Smooth muscle cell (in vitro differentiated cells): ENCODE data around the gene BRF1. TPM values are rescaled to one million over a fixed set of nuclear protein-coding genes. Genes with fewer than 3 reads are reported as not detected.

Source experiments
- DNase-seq: peaks from one replicate; lab custom pipeline; 2025; ENCODE audit not compliant: unreplicated experiment; lab: John Stamatoyannopoulos, UW
- H2AFZ ChIP-seq: fragments of 200-600 bp; sonication (generic); 2 replicates; pipeline ENCODE4 v1.6.0; 2016; ENCODE audit warnings: antibody characterized with exemption, low read depth, mild to moderate bottlenecking
- H3F3A ChIP-seq: fragments of 200-600 bp; sonication (generic); 2 replicates; pipeline ENCODE4 v1.6.0; 2017; ENCODE audit warnings: antibody characterized with exemption, low read depth
- H3K27ac ChIP-seq: fragments of 200-600 bp; sonication (generic); 2 replicates; pipeline ENCODE4 v1.5.1; 2016; ENCODE audit warnings: low read depth, mild to moderate bottlenecking
- H3K27me3 ChIP-seq: fragments of 200-600 bp; sonication (generic); 2 replicates; pipeline ENCODE4 v1.6.1; 2016; ENCODE audit warnings: low read depth, mild to moderate bottlenecking
- H3K36me3 ChIP-seq: fragments of 200-600 bp; sonication (generic); 2 replicates; pipeline ENCODE4 v1.5.1; 2016; ENCODE audit warnings: low read depth
- H3K4me1 ChIP-seq: fragments of 200-600 bp; sonication (generic); 2 replicates; pipeline ENCODE4 v1.5.1; 2016; ENCODE audit warnings: low read depth
- H3K4me2 ChIP-seq: fragments of 200-600 bp; sonication (generic); 2 replicates; pipeline ENCODE4 v1.6.0; 2016; ENCODE audit warnings: mild to moderate bottlenecking
- H3K4me3 ChIP-seq: fragments of 200-600 bp; sonication (generic); 2 replicates; pipeline ENCODE4 v1.5.1; 2016; ENCODE audit warnings: mild to moderate bottlenecking
- H3K79me2 ChIP-seq: fragments of 200-600 bp; sonication (generic); 2 replicates; pipeline ENCODE4 v1.6.0; 2016; ENCODE audit warnings: low read depth, mild to moderate bottlenecking
- H3K9ac ChIP-seq: fragments of 200-600 bp; sonication (generic); 2 replicates; pipeline ENCODE4 v1.6.0; 2016; ENCODE audit warnings: low read depth
- H3K9me3 ChIP-seq: fragments of 200-600 bp; sonication (generic); replicated peaks from 2 replicates; pipeline ENCODE4 v1.5.1; 2016; ENCODE audit warnings: low read depth
- H4K20me1 ChIP-seq: fragments of 200-600 bp; sonication (generic); 2 replicates; pipeline ENCODE4 v1.6.0; 2016; ENCODE audit warnings: low read depth
- WGBS: methylation state at CpG from one replicate; pipeline ENCODE4 v1.1.7; 2016; ENCODE audit warnings: low lambda C conversion rate; 5-methylcytosine and 5-hydroxymethylcytosine counted together
- polyA plus RNA-seq: library from polyadenylated mRNA; unstranded; fragments of >200 nt; fragmentation: Nextera tagmentation; extraction: Ambion mirVana; gene quantifications from 2 replicates; pipeline ENCODE4 v1.2.1, GENCODE V29; 2016
- total RNA-seq: library from RNA; depleted of rRNA; stranded (reverse); fragments of >200 nt; gene quantifications from 2 replicates; pipeline ENCODE4 v1.2.3, GENCODE V29; 2014
- TF ChIP-seq, protein P1 (sequence below): fragments of 200-600 bp; sonication (generic); IDR thresholded peaks from 2 replicates; pipeline ENCODE4 v1.5.1; 2017; ENCODE audit warnings: borderline replicate concordance, mild to moderate bottlenecking, antibody characterized with exemption; ENCODE audit not compliant: insufficient read depth, poor library complexity, severe bottlenecking

BRF1 gene
- total and polyA plus RNA-seq, 2 experiments from 2014 or later: 12.5 to 15.9 TPM

- no peaks in the 10 kb centered on the region for H3F3A ChIP-seq
- H3K36me3 ChIP-seq: no peaks in the 10 kb centered on the region
- H3K27ac ChIP-seq: no peak overlapping the region
- no peak overlapping the region for H3K4me3 ChIP-seq
- no peak for DNase-seq
- H3K27me3 ChIP-seq: no peaks in the 10 kb centered on the region
- 97% methylated on average over 21 of the region's 21 CpGs for WGBS
- peaks cover 4% of the 10 kb centered on the region for H3K79me2 ChIP-seq
- no peak overlapping the region for H2AFZ ChIP-seq
- no peak overlapping the region for H3K9ac ChIP-seq
- peaks cover 5% of the 10 kb centered on the region for H3K4me1 ChIP-seq
- TF ChIP-seq, protein P1, sequence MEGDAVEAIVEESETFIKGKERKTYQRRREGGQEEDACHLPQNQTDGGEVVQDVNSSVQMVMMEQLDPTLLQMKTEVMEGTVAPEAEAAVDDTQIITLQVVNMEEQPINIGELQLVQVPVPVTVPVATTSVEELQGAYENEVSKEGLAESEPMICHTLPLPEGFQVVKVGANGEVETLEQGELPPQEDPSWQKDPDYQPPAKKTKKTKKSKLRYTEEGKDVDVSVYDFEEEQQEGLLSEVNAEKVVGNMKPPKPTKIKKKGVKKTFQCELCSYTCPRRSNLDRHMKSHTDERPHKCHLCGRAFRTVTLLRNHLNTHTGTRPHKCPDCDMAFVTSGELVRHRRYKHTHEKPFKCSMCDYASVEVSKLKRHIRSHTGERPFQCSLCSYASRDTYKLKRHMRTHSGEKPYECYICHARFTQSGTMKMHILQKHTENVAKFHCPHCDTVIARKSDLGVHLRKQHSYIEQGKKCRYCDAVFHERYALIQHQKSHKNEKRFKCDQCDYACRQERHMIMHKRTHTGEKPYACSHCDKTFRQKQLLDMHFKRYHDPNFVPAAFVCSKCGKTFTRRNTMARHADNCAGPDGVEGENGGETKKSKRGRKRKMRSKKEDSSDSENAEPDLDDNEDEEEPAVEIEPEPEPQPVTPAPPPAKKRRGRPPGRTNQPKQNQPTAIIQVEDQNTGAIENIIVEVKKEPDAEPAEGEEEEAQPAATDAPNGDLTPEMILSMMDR: no peak
- H4K20me1 ChIP-seq: peaks cover 74% of the 10 kb centered on the region
- H3K4me2 ChIP-seq: no peak overlapping the region
- H3K9me3 ChIP-seq: no peaks in the 10 kb centered on the region
Measured at GRCh38 chr14:105252552-105253328, 48.1 kb downstream of the BRF1 start.

DNA sequence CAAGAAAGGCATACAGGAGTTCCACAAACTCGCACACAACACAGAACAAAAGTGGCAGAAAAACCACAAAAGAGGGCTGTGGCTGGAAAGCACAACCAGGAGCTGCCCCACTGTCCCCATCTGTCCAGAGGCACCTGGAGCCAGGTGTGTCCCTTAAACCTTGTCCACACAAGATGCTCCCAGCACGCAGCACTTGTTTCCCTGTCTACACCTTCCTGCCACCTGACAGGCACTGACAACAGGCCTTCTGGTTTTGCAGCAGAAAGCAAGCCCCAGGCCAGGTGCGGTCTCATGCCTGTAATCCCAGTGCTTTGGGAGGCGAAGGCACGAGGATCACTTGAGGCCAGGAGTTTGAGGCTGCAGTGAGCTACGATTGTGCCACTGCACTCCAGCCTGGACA, 48.9 kb downstream of the BRF1 start:
- H3K79me2 ChIP-seq: peaks cover 11% of the 10 kb centered on the region
- no peaks in the 10 kb centered on the region for H3K36me3 ChIP-seq
- H3K4me3 ChIP-seq: no peak overlapping the region
- WGBS: 92% methylated on average over 6 of the region's 6 CpGs
- no peaks in the 10 kb centered on the region for H3F3A ChIP-seq
- no peak for DNase-seq
- H4K20me1 ChIP-seq: peaks cover 76% of the 10 kb centered on the region
- peaks cover 9% of the 10 kb centered on the region for H3K4me1 ChIP-seq
- H3K9ac ChIP-seq: no peak overlapping the region
- no peak overlapping the region for H3K27ac ChIP-seq
- no peak overlapping the region for H3K4me2 ChIP-seq
- H2AFZ ChIP-seq: no peak overlapping the region
- no peaks in the 10 kb centered on the region for H3K9me3 ChIP-seq
- TF ChIP-seq, protein P1: no peak
- H3K27me3 ChIP-seq: no peaks in the 10 kb centered on the region

DNA sequence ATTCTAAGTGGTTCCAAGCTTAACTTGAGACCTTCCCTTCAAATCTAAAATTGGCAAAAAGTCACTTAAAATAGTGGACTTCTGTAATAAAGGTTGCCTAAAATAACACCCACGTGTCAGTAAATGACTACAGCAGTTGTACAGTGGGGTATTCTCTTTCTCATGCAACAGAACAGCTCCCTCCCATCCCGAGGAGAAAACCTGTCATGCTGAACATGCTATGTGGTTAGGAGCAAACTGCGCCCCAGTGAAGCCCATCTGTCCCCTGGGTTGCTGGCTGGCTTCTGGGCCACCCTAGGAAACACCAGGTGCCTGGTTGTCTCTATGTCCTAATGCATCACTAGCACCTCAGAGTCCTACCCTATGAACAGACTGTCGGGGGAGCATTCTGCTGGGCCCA, 49.8 kb downstream of the BRF1 start:
- H3K27ac ChIP-seq: no peak overlapping the region
- peaks cover 9% of the 10 kb centered on the region for H3K4me1 ChIP-seq
- over 99% methylated on average over 4 of the region's 4 CpGs for WGBS
- no peaks in the 10 kb centered on the region for H3K36me3 ChIP-seq
- H3F3A ChIP-seq: no peaks in the 10 kb centered on the region
- TF ChIP-seq, protein P1: no peak
- no peaks in the 10 kb centered on the region for H3K9me3 ChIP-seq
- no peak overlapping the region for H2AFZ ChIP-seq
- no peak overlapping the region for H3K9ac ChIP-seq
- no peaks in the 10 kb centered on the region for H3K27me3 ChIP-seq
- H3K4me3 ChIP-seq: no peak overlapping the region
- DNase-seq: no peak
- H3K4me2 ChIP-seq: no peak overlapping the region
- H4K20me1 ChIP-seq: peaks cover 68% of the 10 kb centered on the region
- peaks cover 17% of the 10 kb centered on the region for H3K79me2 ChIP-seq

- Histone ChIP-seq H4K20me1 (peaks cover 67% of the 10 kb centered on the region), H2AFZ (no peak overlapping the region), H3K27ac (no peak overlapping the region), H3K9ac (no peak overlapping the region), H3F3A (no peaks in the 10 kb centered on the region), H3K36me3 (no peaks in the 10 kb centered on the region), H3K9me3 (no peaks in the 10 kb centered on the region), H3K4me3 (no peak overlapping the region), H3K4me2 (no peak overlapping the region), H3K79me2 (peaks cover 18% of the 10 kb centered on the region), H3K27me3 (no peaks in the 10 kb centered on the region), H3K4me1 (peaks cover 9% of the 10 kb centered on the region)
- TF ChIP-seq, protein P1: no peak
- no peak for DNase-seq
- WGBS: 98% methylated on average over 16 of the region's 16 CpGs
Measured at GRCh38 chr14:105250008-105250366, 50.8 kb downstream of the BRF1 start.
